Measurements from ENCODE around the gene CHRM2. TPM values are rescaled to one million over a fixed set of nuclear protein-coding genes. Genes with fewer than 3 reads are reported as not detected.

Gene CHRM2
- total and polyA plus RNA-seq, 9 of the 15 experiments (the other 6 are each of a cell fraction or from before 2014, with no cell fraction given) = not detected

DNA sequence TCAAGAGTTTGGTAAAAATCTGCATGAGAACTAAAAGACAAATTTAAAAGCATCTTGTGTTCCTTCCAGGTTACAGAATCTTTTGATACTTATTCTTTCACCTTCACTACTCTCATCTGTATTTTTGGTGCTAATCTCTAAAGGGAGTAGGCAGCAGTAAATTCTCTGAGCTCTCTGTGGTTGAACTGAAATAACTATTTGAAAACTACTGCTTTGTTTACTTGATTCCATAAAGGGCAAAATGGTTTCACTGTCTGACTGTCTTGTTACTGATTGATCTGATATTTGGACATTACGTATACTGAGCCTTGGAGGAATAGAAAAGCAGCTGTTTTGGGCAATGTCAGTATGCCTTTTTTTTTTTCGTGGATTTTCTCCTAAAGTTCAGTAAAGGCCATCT, 103.3 kb downstream of the CHRM2 start:
- H3K36me3 ChIP-seq (ENCODE audit: control insufficient read depth, insufficient read depth, low read length) = no peaks in the 10 kb centered on the region
- H3K27ac ChIP-seq (ENCODE audit: extremely low read depth, low read depth, low read length) = no peak overlapping the region
- TF ChIP-seq ZNF23 (CRISPR knock-in tag; IDR thresholded peaks at IDR 0.05) (no peak), MCM2 (IDR thresholded peaks at IDR 0.05; ENCODE audit: low read depth) (no peak), MBD2 (IDR thresholded peaks at IDR 0.05; ENCODE audit: borderline replicate concordance, low read depth) (no peak), HNRNPH1 (optimal IDR thresholded peaks at IDR 0.05; ENCODE audit: low read depth, low read length) (no peak), ZEB2 (IDR thresholded peaks at IDR 0.05) (no peak), ASH1L (IDR thresholded peaks at IDR 0.05; ENCODE audit: borderline replicate concordance, low read depth, partially characterized antibody) (no peak), ZNF445 (CRISPR knock-in tag; IDR thresholded peaks at IDR 0.05; ENCODE audit: low read depth) (no peak)
- TF ChIP-seq, protein P1, sequence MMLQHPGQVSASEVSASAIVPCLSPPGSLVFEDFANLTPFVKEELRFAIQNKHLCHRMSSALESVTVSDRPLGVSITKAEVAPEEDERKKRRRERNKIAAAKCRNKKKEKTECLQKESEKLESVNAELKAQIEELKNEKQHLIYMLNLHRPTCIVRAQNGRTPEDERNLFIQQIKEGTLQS (IDR thresholded peaks at IDR 0.05) = no peak
- TF ChIP-seq, protein P1 (CRISPR knock-in tag; conservative IDR thresholded peaks at IDR 0.05) = no peak
- no peak for FAIRE-seq
- no peaks in the 10 kb centered on the region for H3K9me1 ChIP-seq (ENCODE audit: control insufficient read depth, insufficient read depth, low read length)
- no peak overlapping the region for H3K4me3 ChIP-seq
- ATAC-seq = no peak
- H3K9me3 ChIP-seq (replicated peaks; ENCODE audit: control insufficient read depth, insufficient read depth, low read depth, low read length) = no peaks in the 10 kb centered on the region
- no TSS peak for BruUV-seq (replicated peaks)
- H3K9ac ChIP-seq (ENCODE audit: insufficient read depth in 1 of 2, low read depth in 2 of 2, low read length in 2 of 2) = no peak overlapping the region
- CTCF ChIA-PET (ENCODE audit: low intra/inter-chr PET ratio) = no interaction called here
- no peak overlapping the region for H3K4me2 ChIP-seq (ENCODE audit: insufficient read depth, low read length)
- H3K79me2 ChIP-seq (ENCODE audit: control insufficient read depth, insufficient read depth, low read length) = no peaks in the 10 kb centered on the region
- in situ Hi-C loops (cut with MboI) (no loop called here), intact Hi-C loops (cut with micrococcal nuclease) (no loop called here)
- 0% methylated on average over 2 of the region's 2 CpGs for WGBS (ENCODE audit: insufficient coverage, low coverage, missing lambda C conversion rate)
- H3K27me3 ChIP-seq (ENCODE audit: control insufficient read depth in 2 of 2, insufficient read depth in 2 of 2, low read length in 2 of 2) = no peaks in the 10 kb centered on the region
- no peaks in the 10 kb centered on the region for H4K20me1 ChIP-seq (replicated peaks; ENCODE audit: control insufficient read depth, insufficient read depth, low read length)
- H2AFZ ChIP-seq (ENCODE audit: low read depth, low read length) = no peak overlapping the region
- POLR2A ChIA-PET = no interaction called here
- H3K4me1 ChIP-seq (replicated peaks in 1 of 2; ENCODE audit: control insufficient read depth in 2 of 2, insufficient read depth in 2 of 2, low read length in 2 of 2) = no peaks in the 10 kb centered on the region
- no peak for DNase-seq (ENCODE audit: extremely low read depth in 1 of 4, low spot score in 3 of 4)

All from K562 (cell line).